ENCODE data around the gene SFTPB. TPM values are rescaled to one million over a fixed set of nuclear protein-coding genes. Genes with fewer than 3 reads are reported as not detected.
A peak's percentile ranks its signal among the peaks of the same experiment; 100 is the strongest.

The SFTPB gene
- total RNA-seq, 4 donors from 2014 or later: 0.25 TPM; not detected in 3

GRCh38 chr2:85695691-85696668, 28.0 kb upstream of the SFTPB start:
- ATAC-seq (ENCODE audit: low FRiP score) (no peak), DNase-seq (ENCODE audit: low spot score) (no peak)
- no peak for TF ChIP-seq CTCF (IDR thresholded peaks at IDR 0.05)

GRCh38 chr2:85695121-85695520, 27.1 kb upstream of the SFTPB start:
- no peak for TF ChIP-seq CTCF (IDR thresholded peaks at IDR 0.05)
- DNase-seq (ENCODE audit: low spot score) (no peak), ATAC-seq (ENCODE audit: low FRiP score) (peak; percentile 21)

GRCh38 chr2:85694052-85695025, 26.3 kb upstream of the SFTPB start, which contains the start of gene GNLY:
Gene GNLY (plus strand): TSS chr2:85694358. CDS start chr2:85694419, 61 bp downstream.
- ATAC-seq (ENCODE audit: low FRiP score) (no peak), DNase-seq (ENCODE audit: low spot score) (no peak)
- TF ChIP-seq CTCF (IDR thresholded peaks at IDR 0.05): no peak

- no peak for ATAC-seq (ENCODE audit: low FRiP score)
- no peak for DNase-seq (ENCODE audit: low spot score)
- TF ChIP-seq CTCF (IDR thresholded peaks at IDR 0.05): no peak
Measured at GRCh38 chr2:85692039-85692645, 24.1 kb upstream of the SFTPB start.

- no peak for TF ChIP-seq CTCF (IDR thresholded peaks at IDR 0.05)
- no peak for ATAC-seq (ENCODE audit: low FRiP score)
Measured at GRCh38 chr2:85690932-85691331, 22.9 kb upstream of the SFTPB start.

GRCh38 chr2:85684806-85685205, 16.8 kb upstream of the SFTPB start:
- no peak for DNase-seq (ENCODE audit: low spot score)
- no peak for ATAC-seq (ENCODE audit: low FRiP score)
- TF ChIP-seq CTCF (IDR thresholded peaks at IDR 0.05): no peak

More at GRCh38 chr2:85690932-85691331, 22.9 kb upstream of the SFTPB start:
- DNase-seq (ENCODE audit: low spot score): no peak

Measured in omental fat pad (tissue), 4 donors.